GM19468 (cell line): ENCODE results near the gene GPR180.

Experiments
- ATAC-seq: cut with Tn5 transposase; IDR thresholded peaks from one replicate; pipeline ENCODE4 v1.9.1; 2021; ENCODE audit warnings: mild to moderate bottlenecking, moderate library complexity, moderate number of reproducible peaks; ENCODE audit not compliant: unreplicated experiment; ENCODE audit errors: extremely low read depth

Gene GPR180

GRCh38 chr13:94601446-94602431 is at the start of gene GPR180:
TSS of gene GPR180 (plus strand) at chr13:94601857. CDS start at chr13:94601928, 71 bp downstream.
- ATAC-seq: peak; percentile 100

- ATAC-seq: no peak
These were observed 49.6 kb upstream of the GPR180 start for GRCh38 chr13:94552095-94552494.

- no peak for ATAC-seq
These were observed 47.9 kb upstream of the GPR180 start for GRCh38 chr13:94553766-94554165.

- no peak for ATAC-seq
These were observed 45.6 kb upstream of the GPR180 start for GRCh38 chr13:94556041-94556440.

GRCh38 chr13:94556621-94557020 is 45.0 kb upstream of the GPR180 start:
- no peak for ATAC-seq

- ATAC-seq: no peak
These were observed 43.9 kb upstream of the GPR180 start for GRCh38 chr13:94557684-94558235.

- ATAC-seq: no peak
These were observed 42.9 kb upstream of the GPR180 start for GRCh38 chr13:94558716-94559115.

GRCh38 chr13:94559222-94559795 is 42.3 kb upstream of the GPR180 start:
- no peak for ATAC-seq

GRCh38 chr13:94560116-94560515 is 41.5 kb upstream of the GPR180 start:
- no peak for ATAC-seq

- no peak for ATAC-seq
These were observed 40.5 kb upstream of the GPR180 start for GRCh38 chr13:94561126-94561525.

- ATAC-seq: no peak
These were observed 34.1 kb upstream of the GPR180 start for GRCh38 chr13:94567581-94567980.

GRCh38 chr13:94568443-94568842 is 33.2 kb upstream of the GPR180 start:
- no peak for ATAC-seq

- ATAC-seq: no peak
These were observed 32.0 kb upstream of the GPR180 start for GRCh38 chr13:94569615-94570014.

- no peak for ATAC-seq
These were observed 22.6 kb upstream of the GPR180 start for GRCh38 chr13:94579063-94579462.

GRCh38 chr13:94583926-94584325 is 17.7 kb upstream of the GPR180 start:
- no peak for ATAC-seq

GRCh38 chr13:94585543-94586101 is 16.0 kb upstream of the GPR180 start:
- no peak for ATAC-seq

- ATAC-seq: no peak
These were observed 15.3 kb upstream of the GPR180 start for GRCh38 chr13:94586371-94586770.

GRCh38 chr13:94588541-94588940 is 13.1 kb upstream of the GPR180 start:
- no peak for ATAC-seq

GRCh38 chr13:94590744-94591143 is 10.9 kb upstream of the GPR180 start:
- no peak for ATAC-seq

GRCh38 chr13:94595001-94595949 is 6.4 kb upstream of the GPR180 start:
- ATAC-seq: no peak
